IMR-90 (cell line): ENCODE results near the gene EPB41L1. TPM values are rescaled to one million over a fixed set of nuclear protein-coding genes. Genes with fewer than 3 reads are reported as not detected.

Experiments
- ATAC-seq: fragments of 200-7000 bp; cut with Tn5 transposase; 2 replicates; pipeline ENCODE4 v1.9.1; 2020; ENCODE audit warnings: low read depth, mild to moderate bottlenecking, moderate library complexity
- BruUV-seq: library from RNA; stranded (reverse); fragments of 400-500 nt; replicated peaks from 2 replicates; lab custom pipeline; 2021; lab: Mats Ljungman, UMichigan
- CTCF ChIA-PET: fragments of 300-600 bp; formaldehyde crosslinking; extraction: SDS; loops from one replicate; lab custom pipeline; 2021; ENCODE audit warnings: antibody characterized with exemption; lab: Yijun Ruan, JAX
- POLR2A ChIA-PET: fragments of 300-600 bp; sonication (Branson Sonifier 250); formaldehyde crosslinking; loops from one replicate; lab custom pipeline; 2022; ENCODE audit warnings: antibody characterized with exemption; ENCODE audit not compliant: unreplicated experiment; lab: Charles Lee
- DNase-seq: peaks from one replicate; pipeline ENCODE4 v3.0.0; 2013
- H2AFZ ChIP-seq: replicated peaks from 2 replicates; pipeline ENCODE3; 2013; ENCODE audit warnings: low read length, mild to moderate bottlenecking; ENCODE audit not compliant: poor library complexity
- H2AK5ac ChIP-seq: 2 replicates; pipeline ENCODE4 v1.6.1; 2013; ENCODE audit warnings: low read depth, low read length, inconsistent platforms
- H2AK9ac ChIP-seq: replicated peaks from 2 replicates; pipeline ENCODE3; 2013; ENCODE audit warnings: mild to moderate bottlenecking, low read depth, low read length, moderate library complexity; ENCODE audit not compliant: poor library complexity
- H2BK120ac ChIP-seq: 2 replicates; pipeline ENCODE4 v1.6.1; 2013; ENCODE audit warnings: low read depth, low read length, inconsistent platforms
- H2BK15ac ChIP-seq: 3 replicates; pipeline ENCODE4 v1.6.1; 2013; ENCODE audit warnings: low read depth, low read length, inconsistent platforms
- H2BK20ac ChIP-seq: 2 replicates; pipeline ENCODE4 v1.6.1; 2013; ENCODE audit warnings: low read depth, mild to moderate bottlenecking, inconsistent platforms, low read length, moderate library complexity
- H2BK5ac ChIP-seq: 2 replicates; pipeline ENCODE4 v1.6.1; 2013; ENCODE audit warnings: mild to moderate bottlenecking, low read depth, low read length, inconsistent platforms; ENCODE audit not compliant: poor library complexity, severe bottlenecking
- H3K14ac ChIP-seq: replicated peaks from 2 replicates; pipeline ENCODE4 v1.6.1; 2013; ENCODE audit warnings: low read depth, low read length, inconsistent platforms
- H3K18ac ChIP-seq: 2 replicates; pipeline ENCODE4 v1.6.1; 2013; ENCODE audit warnings: low read depth, low read length, control low read depth
- H3K23ac ChIP-seq: 2 replicates; pipeline ENCODE4 v1.6.1; 2013; ENCODE audit warnings: low read depth, low read length, inconsistent platforms
- H3K27ac ChIP-seq: 2 replicates; pipeline ENCODE4 v1.5.1; 2013; ENCODE audit warnings: mild to moderate bottlenecking, control low read depth, low read length; ENCODE audit not compliant: insufficient read depth
- H3K27me3 ChIP-seq: 2 replicates; pipeline ENCODE4 v1.6.1; 2013; ENCODE audit warnings: low read length; ENCODE audit not compliant: control insufficient read depth, insufficient read depth
- H3K36me3 ChIP-seq: 2 replicates; pipeline ENCODE4 v1.6.1; 2013; ENCODE audit warnings: low read length, mixed read lengths; ENCODE audit not compliant: control insufficient read depth, insufficient read depth
- H3K4ac ChIP-seq: 2 replicates; pipeline ENCODE4 v1.6.1; 2013; ENCODE audit warnings: low read depth, low read length, inconsistent platforms
- H3K4me1 ChIP-seq: 2 replicates; pipeline ENCODE4 v1.6.1; 2013; ENCODE audit warnings: low read length, mixed read lengths; ENCODE audit not compliant: control insufficient read depth, insufficient read depth
- H3K4me2 ChIP-seq: 2 replicates; pipeline ENCODE4 v1.6.1; 2013; ENCODE audit warnings: low read depth, mild to moderate bottlenecking, control low read depth, low read length, moderate library complexity
- H3K4me3 ChIP-seq: 2 replicates; pipeline ENCODE4 v1.5.1; 2013; ENCODE audit warnings: low read depth, mild to moderate bottlenecking, control low read depth, low read length, moderate library complexity; ENCODE audit not compliant: insufficient read depth
- H3K56ac ChIP-seq: 2 replicates; pipeline ENCODE4 v1.6.1; 2013; ENCODE audit warnings: low read length, inconsistent platforms; ENCODE audit not compliant: insufficient read depth; ENCODE audit errors: extremely low read depth
- H3K79me1 ChIP-seq, 2 experiments: 2 replicates each; pipeline ENCODE4 v1.6.1; 2013; ENCODE audit warnings: low read length in 2 of 2, inconsistent platforms in 1 of 2, low read depth in 1 of 2
- H3K9ac ChIP-seq: 2 replicates; pipeline ENCODE4 v1.6.1; 2013; ENCODE audit warnings: low read depth, low read length, control low read depth
- H3K9me1 ChIP-seq: 2 replicates; pipeline ENCODE4 v1.6.1; 2013; ENCODE audit warnings: low read length, inconsistent platforms; ENCODE audit not compliant: insufficient read depth
- H3K9me3 ChIP-seq: 2 replicates; pipeline ENCODE4 v1.6.1; 2013; ENCODE audit warnings: low read length; ENCODE audit not compliant: control insufficient read depth, insufficient read depth
- H4K20me1 ChIP-seq: 2 replicates; pipeline ENCODE4 v1.6.1; 2013; ENCODE audit warnings: low read length, inconsistent platforms; ENCODE audit not compliant: insufficient read depth
- H4K5ac ChIP-seq: 2 replicates; pipeline ENCODE4 v1.6.1; 2013; ENCODE audit warnings: mild to moderate bottlenecking, low read depth, low read length, control low read depth
- H4K8ac ChIP-seq, 2 experiments: 2 replicates each; pipeline ENCODE4 v1.6.1; 2013; ENCODE audit warnings: low read depth in 2 of 2, low read length in 2 of 2, control low read depth in 1 of 2, inconsistent platforms in 1 of 2
- H4K91ac ChIP-seq: 2 replicates; pipeline ENCODE4 v1.6.1; 2013; ENCODE audit warnings: low read depth, low read length, inconsistent platforms; ENCODE audit not compliant: insufficient read depth
- CEBPB ChIP-seq: IDR thresholded peaks from 2 replicates; pipeline ENCODE4 v1.6.1; 2012; ENCODE audit warnings: low read depth, low read length, improper control_type of control experiment
- FOS ChIP-seq: fragments of 150-350 bp; IDR thresholded peaks from 2 replicates; pipeline ENCODE4 v1.6.1; 2016; ENCODE audit warnings: low read depth, low read length
- MXI1 ChIP-seq: IDR thresholded peaks from 2 replicates; pipeline ENCODE4 v1.6.1; 2012; ENCODE audit warnings: low read depth, mild to moderate bottlenecking, low read length, moderate library complexity, borderline replicate concordance
- RCOR1 ChIP-seq: IDR thresholded peaks from 2 replicates; pipeline ENCODE4 v1.6.1; 2012; ENCODE audit warnings: mild to moderate bottlenecking, low read length, improper control_type of control experiment; ENCODE audit not compliant: insufficient replicate concordance
- RFX5 ChIP-seq: IDR thresholded peaks from 2 replicates; pipeline ENCODE4 v1.8.0; 2012; ENCODE audit warnings: low read depth, mild to moderate bottlenecking, low read length, moderate library complexity
- SMC3 ChIP-seq: fragments of 150-350 bp; IDR thresholded peaks from 2 replicates; pipeline ENCODE4 v1.6.1; 2016; ENCODE audit warnings: low read depth, mild to moderate bottlenecking, antibody characterized with exemption, low read length, moderate library complexity
- USF2 ChIP-seq: fragments of 150-350 bp; IDR thresholded peaks from 2 replicates; pipeline ENCODE4 v1.6.1; 2017; ENCODE audit warnings: mild to moderate bottlenecking, antibody characterized with exemption, low read length, low read depth
- WGBS, 2 experiments: methylation state at CpG; one replicate each; pipeline versions ENCODE4 v1.1.5 to v1.1.7; 2013; ENCODE audit warnings: missing lambda C conversion rate in 2 of 2; ENCODE audit not compliant: insufficient read length in 1 of 2; ENCODE audit errors: extremely low coverage in 2 of 2; 5-methylcytosine and 5-hydroxymethylcytosine counted together
- dilution Hi-C: fragments of 300-500 bp; cut with HindIII; formaldehyde crosslinking; loops from one replicate; pipeline ENCODE4 v1.14.3; 2018; ENCODE audit warnings: low sequenced_read_pairs; ENCODE audit not compliant: unreplicated experiment
- in situ Hi-C: fragments of 300-500 bp; cut with MboI; formaldehyde crosslinking; loops from 3 replicates; pipeline ENCODE4 v1.14.3; 2019; ENCODE audit warnings: low sequenced_read_pairs, inconsistent platforms, mixed read lengths
- intact Hi-C: fragments of 100-400 bp; cut with micrococcal nuclease; formaldehyde crosslinking; loops from 2 replicates; pipeline ENCODE4 v1.10.0; 2022
- polyA plus RNA-seq, 3 experiments: library from polyadenylated mRNA; depleted of rRNA; stranded (reverse); fragments of >200 nt; gene quantifications; 2 replicates each; pipeline ENCODE4 v1.2.3, GENCODE V29; 2012; ENCODE audit warnings: low replicate concordance in 1 of 3
- total RNA-seq: library from RNA; depleted of rRNA; stranded (reverse); fragments of >200 nt; gene quantifications from 2 replicates; pipeline ENCODE4 v1.2.3, GENCODE V29; 2012

EPB41L1 gene
- total and polyA plus RNA-seq, 2 of the 4 experiments (the other 2 are of a cell fraction) = 12.5 to 33.7 TPM

DNA sequence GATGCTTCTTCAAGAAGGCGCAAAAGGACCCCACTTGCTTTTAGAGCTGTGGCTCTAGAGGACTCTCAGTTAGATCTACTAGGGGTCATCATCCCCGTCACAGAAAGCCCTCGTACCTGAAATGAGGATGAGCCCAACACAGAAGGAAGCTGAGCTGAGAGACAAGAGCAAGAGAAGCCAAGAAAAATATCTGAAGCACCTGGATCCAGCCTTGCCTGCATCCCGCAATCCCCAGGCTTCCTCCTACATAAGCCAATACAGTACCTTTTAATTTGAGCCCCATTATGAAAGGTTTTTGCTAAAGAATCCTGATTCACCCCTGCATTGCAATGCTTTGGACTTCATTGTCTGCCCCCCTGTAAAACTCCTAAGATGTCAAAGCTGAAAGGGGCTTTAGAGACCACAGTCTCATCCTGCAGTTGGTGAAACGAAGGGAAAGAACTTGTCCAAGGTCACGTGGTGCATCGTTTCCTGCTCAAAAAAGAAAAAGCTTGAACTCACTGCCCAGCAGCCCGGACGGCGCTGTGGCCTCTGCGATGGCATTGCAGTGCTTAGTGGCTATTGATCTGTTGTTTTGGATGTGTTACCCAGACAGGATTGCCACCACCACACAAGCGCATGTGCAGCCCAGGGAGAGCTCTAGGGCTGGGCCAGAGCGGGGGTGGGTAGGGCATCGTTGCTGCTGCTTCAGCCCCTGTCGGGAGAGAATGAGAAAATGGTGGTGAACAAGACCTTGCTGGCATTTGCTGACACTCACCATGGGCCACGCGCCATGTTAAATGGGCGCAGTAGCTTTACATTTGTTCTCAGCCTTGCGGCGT lies 110.1 kb downstream of the EPB41L1 start (continued):
- no peak for TF ChIP-seq SMC3

- no peak for ATAC-seq
- Histone ChIP-seq H2BK15ac (no peak overlapping the region), H3K9me1 (no peaks in the 10 kb centered on the region), H3K79me1 (no peaks in the 10 kb centered on the region), H2AFZ (no peak overlapping the region), H3K14ac (no peak overlapping the region), H3K36me3 (no peaks in the 10 kb centered on the region), H3K18ac (no peak overlapping the region), H3K4me2 (no peak overlapping the region), H4K91ac (no peak overlapping the region), H4K8ac (no peak overlapping the region), H3K27me3 (peaks cover 26% of the 10 kb centered on the region), H4K5ac (no peak overlapping the region), H3K4me3 (no peak overlapping the region), H3K4me1 (no peaks in the 10 kb centered on the region), H3K27ac (no peak overlapping the region), H2BK20ac (no peak overlapping the region), H2AK5ac (no peak overlapping the region), H2BK120ac (no peak overlapping the region), H2AK9ac (no peak overlapping the region), H3K4ac (no peak overlapping the region), H4K20me1 (no peaks in the 10 kb centered on the region), H2BK5ac (no peak overlapping the region), H3K9me3 (no peaks in the 10 kb centered on the region), H3K9ac (no peak overlapping the region), H3K56ac (no peak overlapping the region), H3K23ac (no peak overlapping the region)
- ChIA-PET POLR2A (no interaction called here), CTCF (no interaction called here)
- in situ Hi-C loops (no loop called here), intact Hi-C loops (no loop called here), dilution Hi-C loops (no loop called here)
- WGBS, 2 experiments = no CpG with 5 or more reads among the region's 6 CpGs
- TF ChIP-seq RFX5 (no peak), CEBPB (no peak), MXI1 (no peak), RCOR1 (no peak), USF2 (no peak), FOS (no peak)
- DNase-seq = no peak
- BruUV-seq = no TSS peak
Observed at GRCh38 chr20:36266189-36266588, 111.6 kb downstream of the EPB41L1 start.
